ENCODE data around the gene TBC1D3B. TPM values are rescaled to one million over a fixed set of nuclear protein-coding genes. Genes with fewer than 3 reads are reported as not detected.

The TBC1D3B gene
- total RNA-seq, 4 donors from 2014 or later, result 5.2 to 12.1 TPM; not detected in 2

- no peak overlapping the region for H3K4me3 ChIP-seq
- 79 to 86% methylated on average over 8 of the region's 8 CpGs for WGBS, 2 donors (ENCODE audit: low coverage in 1 of 2)
- peaks cover 0 to 26% (median 10%) of the 10 kb centered on the region in 4 donors for H3K4me1 ChIP-seq
- H3K27ac ChIP-seq, result peak overlapping the region in 3 of 4 donors; percentile 24 to 56 (median 48)
- TF ChIP-seq POLR2AphosphoS5 (IDR thresholded peaks at IDR 0.05) (no peak), EP300 (IDR thresholded peaks at IDR 0.05; ENCODE audit: low read depth) (no peak), POLR2A (IDR thresholded peaks at IDR 0.05) (no peak), CTCF (IDR thresholded peaks at IDR 0.05) (no peak)
- no peaks in the 10 kb centered on the region for H3K27me3 ChIP-seq
- no peaks in the 10 kb centered on the region for H3K36me3 ChIP-seq
- DNase-seq, result no peak
- intact Hi-C loops (cut with DNase I; ENCODE audit: low total_unique reads), result loop anchor here (10.0 kb wide), 1 partner anchor 158 kb away; the partner anchor contains the start of genes CCL14 and CCL16
- in situ Hi-C loops (cut with MboI; ENCODE audit: low pct_ligation_motif_present in 1 of 4, low pct_unique_long_range_greater_than_20kb in 1 of 4, low sequenced_read_pairs in 3 of 4), result loop anchor here in 3 of 4 donors (5.0 to 10.0 kb wide), 2 partner anchors 168 to 171 kb away; no protein-coding TSS in a partner anchor
- H3K9me3 ChIP-seq, result no peaks in the 10 kb centered on the region
These were observed 33.6 kb downstream of the TBC1D3B start for GRCh38 chr17:36142806-36143205.

GRCh38 chr17:36142235-36142634 lies 34.2 kb downstream of the TBC1D3B start:
- TF ChIP-seq POLR2A (IDR thresholded peaks at IDR 0.05) (no peak), POLR2AphosphoS5 (IDR thresholded peaks at IDR 0.05) (no peak), CTCF (IDR thresholded peaks at IDR 0.05) (no peak), EP300 (IDR thresholded peaks at IDR 0.05; ENCODE audit: low read depth) (no peak)
- no peak overlapping the region for H3K4me3 ChIP-seq
- no peaks in the 10 kb centered on the region for H3K9me3 ChIP-seq
- H3K27me3 ChIP-seq, result no peaks in the 10 kb centered on the region
- peaks cover 0 to 27% (median 10%) of the 10 kb centered on the region in 4 donors for H3K4me1 ChIP-seq
- no peaks in the 10 kb centered on the region for H3K36me3 ChIP-seq
- peak; percentile 34 for DNase-seq
- intact Hi-C loops (cut with DNase I; ENCODE audit: low total_unique reads), result loop anchor here (10.0 kb wide), 1 partner anchor 157 kb away; the partner anchor contains the start of genes CCL14 and CCL16
- in situ Hi-C loops (cut with MboI; ENCODE audit: low pct_ligation_motif_present in 1 of 4, low pct_unique_long_range_greater_than_20kb in 1 of 4, low sequenced_read_pairs in 3 of 4), result loop anchor here in 3 of 4 donors (5.0 to 10.0 kb wide), 2 partner anchors 167 to 170 kb away; no protein-coding TSS in a partner anchor
- H3K27ac ChIP-seq, result peak overlapping the region in 3 of 4 donors; percentile 24 to 56 (median 48)

GRCh38 chr17:36136439-36136838 lies 40.0 kb downstream of the TBC1D3B start:
- no peaks in the 10 kb centered on the region for H3K36me3 ChIP-seq
- no peak for TF ChIP-seq EP300 (IDR thresholded peaks at IDR 0.05; ENCODE audit: low read depth)
- TF ChIP-seq POLR2A (IDR thresholded peaks at IDR 0.05), result no peak
- no peak for TF ChIP-seq CTCF (IDR thresholded peaks at IDR 0.05)
- TF ChIP-seq POLR2AphosphoS5 (IDR thresholded peaks at IDR 0.05), result no peak
- in situ Hi-C loops (cut with MboI; ENCODE audit: low pct_ligation_motif_present in 1 of 4, low pct_unique_long_range_greater_than_20kb in 1 of 4, low sequenced_read_pairs in 3 of 4), result no loop called here
- H3K27me3 ChIP-seq, result no peaks in the 10 kb centered on the region
- H3K4me3 ChIP-seq, result no peak overlapping the region
- peaks cover 0 to 55% (median 25%) of the 10 kb centered on the region in 4 donors for H3K4me1 ChIP-seq
- WGBS, 2 donors (ENCODE audit: low coverage in 1 of 2), result 47% methylated on average over 1 of the region's 1 CpG; no CpG with 5 or more reads in 1 of the 2 donors
- no peak for DNase-seq
- peak overlapping the region in 3 of 4 donors; percentile 19 to 60 (median 50) for H3K27ac ChIP-seq
- intact Hi-C loops (cut with DNase I; ENCODE audit: low total_unique reads), result no loop called here
- H3K9me3 ChIP-seq, result no peaks in the 10 kb centered on the region

GRCh38 chr17:36136036-36136435 lies 40.4 kb downstream of the TBC1D3B start:
- H3K4me3 ChIP-seq, result no peak overlapping the region
- TF ChIP-seq CTCF (IDR thresholded peaks at IDR 0.05), result no peak
- no peak for TF ChIP-seq EP300 (IDR thresholded peaks at IDR 0.05; ENCODE audit: low read depth)
- peak in 1 of 3 donors; percentile 6 for TF ChIP-seq POLR2AphosphoS5 (IDR thresholded peaks at IDR 0.05)
- TF ChIP-seq POLR2A (IDR thresholded peaks at IDR 0.05), result no peak
- DNase-seq, result no peak
- H3K27me3 ChIP-seq, result no peaks in the 10 kb centered on the region
- 36 to 43% methylated on average over 1 of the region's 1 CpG for WGBS, 2 donors (ENCODE audit: low coverage in 1 of 2)
- H3K4me1 ChIP-seq, result peaks cover 0 to 54% (median 25%) of the 10 kb centered on the region in 4 donors
- in situ Hi-C loops (cut with MboI; ENCODE audit: low pct_ligation_motif_present in 1 of 4, low pct_unique_long_range_greater_than_20kb in 1 of 4, low sequenced_read_pairs in 3 of 4) (no loop called here), intact Hi-C loops (cut with DNase I; ENCODE audit: low total_unique reads) (no loop called here)
- H3K27ac ChIP-seq, result peak overlapping the region in 3 of 4 donors; percentile 19 to 60 (median 50)
- H3K36me3 ChIP-seq, result no peaks in the 10 kb centered on the region
- no peaks in the 10 kb centered on the region for H3K9me3 ChIP-seq

Measured in transverse colon (tissue), 4 donors.